Gastrocnemius medialis (tissue), 4 donors: ENCODE results near the gene KPTN.

Experiments
- CTCF ChIP-seq, 5 experiments: fragments of 450-650 bp in 3 of 5; fragments of 200-600 bp in 2 of 5; sonication (generic) in 2 of 5; IDR thresholded peaks in 4 of 5; conservative IDR thresholded peaks in 1 of 5; 1 replicate in 4 of 5; 2 replicates in 1 of 5; pipeline ENCODE4 v1.5.1; 2016 to 2019; ENCODE audit warnings: antibody characterized with exemption in 5 of 5, mild to moderate bottlenecking in 3 of 5, moderate library complexity in 3 of 5
- POLR2A ChIP-seq, 2 donors: fragments of 450-650 bp; IDR thresholded peaks; one replicate each; pipeline ENCODE4 v1.6.1; 2017; ENCODE audit warnings: antibody characterized with exemption in 2 of 2, mild to moderate bottlenecking in 2 of 2, moderate library complexity in 2 of 2

GRCh38 chr19:47445527-47445926 is 38.5 kb downstream of the KPTN start:
- no peak for TF ChIP-seq CTCF (IDR thresholded peaks at IDR 0.05 in 4 of 5, conservative IDR thresholded peaks at IDR 0.05 in 1 of 5)
- no peak for TF ChIP-seq POLR2A (IDR thresholded peaks at IDR 0.05)
